OCI-LY1 (cell line): Measurements from ENCODE around the gene KCNN3.

Experiments
- H2AFZ ChIP-seq: fragments of 200-600 bp; sonication (generic), shearing (Covaris generic); 2 replicates; pipeline ENCODE4 v1.6.0; 2014; ENCODE audit warnings: antibody characterized with exemption, mild to moderate bottlenecking, low read length
- H3F3A ChIP-seq: fragments of 200-600 bp; sonication (generic), shearing (Covaris generic); 2 replicates; pipeline ENCODE4 v1.6.0; 2014; ENCODE audit warnings: mild to moderate bottlenecking, antibody characterized with exemption, low read length, moderate library complexity; ENCODE audit not compliant: insufficient read depth
- H3K27ac ChIP-seq: fragments of 200-600 bp; sonication (generic); 2 replicates; pipeline ENCODE4 v1.5.1; 2014; ENCODE audit warnings: low read length, mixed run types, mild to moderate bottlenecking, low read depth; ENCODE audit not compliant: poor library complexity, severe bottlenecking
- H3K27me3 ChIP-seq: fragments of 200-600 bp; sonication (generic); 2 replicates; pipeline ENCODE4 v1.6.0; 2014; ENCODE audit warnings: antibody characterized with exemption, mild to moderate bottlenecking, low read length, moderate library complexity; ENCODE audit not compliant: insufficient read depth
- H3K36me3 ChIP-seq: fragments of 200-600 bp; sonication (generic); 2 replicates; pipeline ENCODE4 v1.6.1; 2014; ENCODE audit warnings: mild to moderate bottlenecking, antibody characterized with exemption, low read length, moderate library complexity, mixed read lengths; ENCODE audit not compliant: insufficient read depth
- H3K4me1 ChIP-seq: fragments of 200-600 bp; sonication (generic); 2 replicates; pipeline ENCODE4 v1.5.1; 2014; ENCODE audit warnings: mild to moderate bottlenecking, low read length, moderate library complexity; ENCODE audit not compliant: insufficient read depth, severe bottlenecking
- H3K4me2 ChIP-seq: fragments of 200-600 bp; sonication (generic), shearing (Covaris generic); 2 replicates; pipeline ENCODE4 v1.6.1; 2014; ENCODE audit warnings: low read length
- H3K4me3 ChIP-seq: fragments of 200-600 bp; sonication (generic); 2 replicates; pipeline ENCODE4 v1.5.1; 2014; ENCODE audit warnings: low read length, low read depth, mild to moderate bottlenecking, mixed read lengths; ENCODE audit not compliant: poor library complexity, severe bottlenecking
- H3K79me2 ChIP-seq: fragments of 200-600 bp; shearing (Covaris generic); 2 replicates; pipeline ENCODE4 v1.6.1; 2016; ENCODE audit warnings: mixed run types, low read length, mixed read lengths; ENCODE audit not compliant: insufficient read depth
- H3K9ac ChIP-seq: fragments of 200-600 bp; sonication (generic), shearing (Covaris generic); 2 replicates; pipeline ENCODE4 v1.6.1; 2014; ENCODE audit warnings: mild to moderate bottlenecking, low read length, mixed read lengths
- H3K9me2 ChIP-seq: fragments of 200-600 bp; sonication (generic), shearing (Covaris generic); 2 replicates; pipeline ENCODE4 v1.6.1; 2014; ENCODE audit warnings: low read depth, mild to moderate bottlenecking, low read length, mixed read lengths
- H3K9me3 ChIP-seq: fragments of 200-600 bp; shearing (Covaris generic); 2 replicates; pipeline ENCODE4 v1.6.1; 2014; ENCODE audit warnings: low read length, mixed read lengths
- H4K20me1 ChIP-seq: fragments of 200-600 bp; sonication (generic), shearing (Covaris generic); 2 replicates; pipeline ENCODE4 v1.6.0; 2016; ENCODE audit warnings: mild to moderate bottlenecking, low read length; ENCODE audit not compliant: insufficient read depth
- CTCF ChIP-seq: fragments of 200-600 bp; sonication (generic), shearing (Covaris generic); IDR thresholded peaks from 2 replicates; pipeline ENCODE4 v1.5.1; 2017; ENCODE audit warnings: mild to moderate bottlenecking, antibody characterized with exemption, low read length, moderate library complexity, mixed read lengths
- EZH2 ChIP-seq: fragments of 200-600 bp; sonication (generic), shearing (Covaris generic); IDR thresholded peaks from 2 replicates; pipeline ENCODE4 v1.8.0; 2017; ENCODE audit warnings: borderline replicate concordance, mixed run types, mild to moderate bottlenecking, antibody characterized with exemption, low read length, moderate library complexity, mixed read lengths

The KCNN3 gene

GRCh38 chr1:154863315-154864174 is 6.5 kb downstream of the KCNN3 start:
- TF ChIP-seq EZH2 (no peak), CTCF (peak; percentile 94)
- Histone ChIP-seq H3K27ac (peak overlapping the region; percentile 98), H3K9me3 (no peaks in the 10 kb centered on the region), H3K9me2 (no peaks in the 10 kb centered on the region), H3K27me3 (no peaks in the 10 kb centered on the region), H3K36me3 (no peaks in the 10 kb centered on the region), H3K4me2 (peak overlapping the region; percentile 48; the same call in 1 of the 2 replicates), H4K20me1 (no peaks in the 10 kb centered on the region), H2AFZ (no peak overlapping the region), H3K9ac (peak overlapping the region; percentile 34; the same call in 1 of the 2 replicates), H3F3A (no peaks in the 10 kb centered on the region), H3K79me2 (peaks cover 10% of the 10 kb centered on the region), H3K4me1 (peaks cover 97% of the 10 kb centered on the region), H3K4me3 (no peak overlapping the region)

- Histone ChIP-seq H3K79me2 (peaks cover 16% of the 10 kb centered on the region), H3F3A (no peaks in the 10 kb centered on the region), H3K4me2 (peak overlapping the region; percentile 6; the same call in 1 of the 2 replicates), H3K4me3 (no peak overlapping the region), H3K9me3 (no peaks in the 10 kb centered on the region), H4K20me1 (no peaks in the 10 kb centered on the region), H3K9me2 (no peaks in the 10 kb centered on the region), H3K9ac (peak overlapping the region; percentile 30; the same call in 1 of the 2 replicates), H2AFZ (no peak overlapping the region), H3K4me1 (peaks cover 97% of the 10 kb centered on the region), H3K36me3 (no peaks in the 10 kb centered on the region), H3K27me3 (no peaks in the 10 kb centered on the region), H3K27ac (peak overlapping the region; percentile 98)
- no peak for TF ChIP-seq EZH2
- no peak for TF ChIP-seq CTCF
Observed at GRCh38 chr1:154862907-154863306, 7.2 kb downstream of the KCNN3 start.

- no peaks in the 10 kb centered on the region for H3K9me2 ChIP-seq
- no peak overlapping the region for H2AFZ ChIP-seq
- H3K9me3 ChIP-seq = no peaks in the 10 kb centered on the region
- no peaks in the 10 kb centered on the region for H3K27me3 ChIP-seq
- H4K20me1 ChIP-seq = no peaks in the 10 kb centered on the region
- peaks cover 99% of the 10 kb centered on the region for H3K4me1 ChIP-seq
- H3F3A ChIP-seq = no peaks in the 10 kb centered on the region
- H3K4me3 ChIP-seq = no peak overlapping the region
- H3K9ac ChIP-seq = peak overlapping the region; percentile 88; the same call in 1 of the 2 replicates
- H3K4me2 ChIP-seq = peak overlapping the region; percentile 94; the same call in 1 of the 2 replicates
- TF ChIP-seq EZH2 (no peak), CTCF (no peak)
- peak overlapping the region; percentile 98 for H3K27ac ChIP-seq
- no peaks in the 10 kb centered on the region for H3K36me3 ChIP-seq
- peaks cover 26% of the 10 kb centered on the region for H3K79me2 ChIP-seq
Observed at GRCh38 chr1:154861607-154862094, 8.4 kb downstream of the KCNN3 start.
